Heart left ventricle (tissue), 13 donors: ENCODE measurements around the gene TIGD7.

ENCODE experiments used
- CTCF ChIP-seq, 12 donors: fragments of 200-600 bp; sonication (generic) in 4 of 12; IDR thresholded peaks; one replicate each; pipeline versions ENCODE4 v1.5.0 to v1.8.0; 2018 to 2022; ENCODE audit warnings: antibody characterized with exemption in 12 of 12, mild to moderate bottlenecking in 5 of 12
- POLR2A ChIP-seq, 2 donors: fragments of 450-650 bp; IDR thresholded peaks; one replicate each; pipeline ENCODE4 v1.6.1; 2017; ENCODE audit warnings: antibody characterized with exemption in 2 of 2, mild to moderate bottlenecking in 2 of 2, moderate library complexity in 2 of 2
- donor health status: ischemic (EF 13 %, LVEDD 7.1; RV severe dilation, severe dysfunction).
- donor health status: DM: no; HTN: yes; CAD: no.
- donor health status: DM: no; HTN: no; CAD: no.
- donor health status: ischemic (EF 25% LVEDD 6.9; RV normal size, moderate dysfunction).
- donor health status: ischemic (EF 25% LVEDD 5.7; RV mildly dilated, moderate dysfunction).
- donor health status: ischemic (EF 35%, LVEDD 5.7; RV mildly dilated, moderate dysfunction).
- donor health status: nonischemic (EF 11% LVEDD 7.7; RV severe dilation, severe dysfunction).
- donor health status: DM: yes; HTN: yes; CAD: no.
- donor health status: PGD.
- donor health status: ischemic (EF 29% LVEDD 5.4; RV normal size, mild dysfunction).
- donor health status: nonischemic (EF 23%, LVEDD 6.1; RV moderate dilation, normal function).

- peak in 8 of 12 donors; percentile 7 to 55 (median 29) for TF ChIP-seq CTCF (IDR thresholded peaks at IDR 0.05)
- TF ChIP-seq POLR2A (IDR thresholded peaks at IDR 0.05): peak; percentile 20 to 80
Observed at GRCh38 chr16:3264137-3265036, 40.8 kb downstream of the TIGD7 start.
